Gastroesophageal sphincter (tissue), 4 donors: ENCODE data around the gene RNF181. TPM values are rescaled to one million over a fixed set of nuclear protein-coding genes. Genes with fewer than 3 reads are reported as not detected.

Experiments used
- ATAC-seq: fragments of 150-250 bp; one replicate; pipeline ENCODE4 v1.9.1; 2016; ENCODE audit warnings: mild to moderate bottlenecking, moderate library complexity
- H3K27ac ChIP-seq, 4 donors: fragments of 200-600 bp; sonication (generic) in 3 of 4; 1 replicate in 3 of 4; 2 replicates in 1 of 4; pipeline ENCODE4 v1.5.1; 2016 to 2019
- H3K27me3 ChIP-seq: fragments of 200-600 bp; sonication (generic); one replicate; pipeline ENCODE4 v1.5.1; 2019
- H3K36me3 ChIP-seq, 2 donors: fragments of 200-600 bp; sonication (generic); one replicate each; pipeline ENCODE4 v1.5.1; 2019; ENCODE audit warnings: control low read depth in 1 of 2
- H3K4me1 ChIP-seq, 3 donors: fragments of 200-600 bp; sonication (generic); 1 replicate in 2 of 3; 2 replicates in 1 of 3; pipeline ENCODE4 v1.5.1; 2016 to 2019; ENCODE audit warnings: control low read depth in 2 of 3
- H3K4me3 ChIP-seq, 2 donors: fragments of 200-600 bp; sonication (generic); one replicate each; pipeline ENCODE4 v1.5.1; 2019; ENCODE audit warnings: mild to moderate bottlenecking in 1 of 2, moderate library complexity in 1 of 2
- H3K9me3 ChIP-seq, 3 donors: fragments of 200-600 bp; sonication (generic); one replicate each; pipeline ENCODE4 v1.5.1; 2017 to 2019; ENCODE audit warnings: control low read depth in 2 of 3
- EP300 ChIP-seq: sonication (generic); formaldehyde crosslinking; IDR thresholded peaks from one replicate; pipeline ENCODE4 v1.6.1; 2017; ENCODE audit warnings: antibody characterized with exemption, mild to moderate bottlenecking
- POLR2A ChIP-seq, 2 donors: fragments of 450-650 bp; IDR thresholded peaks; one replicate each; pipeline ENCODE4 v1.6.1; 2017; ENCODE audit warnings: antibody characterized with exemption in 2 of 2, mild to moderate bottlenecking in 2 of 2, moderate library complexity in 1 of 2
- POLR2AphosphoS5 ChIP-seq: sonication (generic); formaldehyde crosslinking; IDR thresholded peaks from one replicate; pipeline ENCODE4 v1.6.1; 2017; ENCODE audit warnings: antibody characterized with exemption
- whole genome bisulfite sequencing, 2 donors: methylation state at CpG; one replicate each; pipeline ENCODE4 v1.1.5; 2018; ENCODE audit warnings: low coverage in 1 of 2; 5-methylcytosine and 5-hydroxymethylcytosine counted together
- total RNA-seq, 4 donors: library from RNA; depleted of rRNA; stranded (reverse); fragments of >200 nt; gene quantifications; one replicate each; pipeline ENCODE4 v1.1.0, GENCODE V29; 2016
- TF ChIP-seq, protein P1 (sequence below), 4 experiments: fragments of 200-600 bp in 2 of 4; fragments of 450-650 bp in 2 of 4; sonication (generic) in 1 of 4; IDR thresholded peaks; one replicate each; pipeline ENCODE4 v1.5.1; 2017 to 2019; ENCODE audit warnings: antibody characterized with exemption in 4 of 4, mild to moderate bottlenecking in 2 of 4, moderate library complexity in 2 of 4

Gene RNF181
- total RNA-seq, 4 donors from 2014 or later, result 113 to 174 (median 148) TPM

DNA sequence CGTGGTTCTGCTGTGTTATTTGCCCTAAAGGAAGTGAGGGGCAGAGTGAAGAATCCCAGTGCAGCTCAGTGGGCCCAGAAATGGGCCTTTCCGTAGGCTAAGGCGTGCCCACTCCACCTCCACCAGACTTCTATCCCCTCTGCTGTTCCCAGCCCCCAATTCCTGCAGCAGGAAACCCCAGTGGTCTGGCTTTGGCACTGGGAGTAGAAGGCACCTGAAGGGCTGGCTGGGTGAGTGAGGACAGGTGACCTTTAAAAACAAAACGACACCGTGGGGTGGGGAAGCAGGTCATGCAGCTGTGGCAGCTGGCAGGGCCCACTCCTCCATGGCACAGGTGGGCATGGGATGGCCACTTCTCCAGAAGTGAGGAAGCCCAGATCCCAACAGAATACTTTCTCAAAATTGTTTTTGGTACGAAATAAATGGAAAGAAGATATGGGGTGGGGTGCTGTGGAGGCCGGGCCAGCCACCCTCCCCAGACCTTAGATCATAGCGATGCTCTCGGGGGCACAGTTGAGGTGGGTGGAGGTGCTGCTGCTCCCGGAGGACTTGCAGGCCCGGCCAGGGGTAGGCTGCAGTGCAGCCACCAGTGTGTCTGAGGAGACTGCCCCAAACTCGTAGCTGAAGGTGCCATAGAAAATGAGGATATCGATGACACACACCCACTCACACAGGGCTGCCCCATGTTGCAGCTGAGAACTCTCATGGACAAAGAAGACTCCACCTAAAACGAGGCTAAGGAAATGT is 3.2 kb downstream of the RNF181 start:
- 29 to 53% methylated on average over 1 to 6 of the region's 14 CpGs for WGBS, 2 donors
- Histone ChIP-seq H3K27ac (no peak overlapping the region), H3K4me1 (peaks cover 0 to 81% (median 27%) of the 10 kb centered on the region in 3 donors), H3K27me3 (no peaks in the 10 kb centered on the region), H3K36me3 (peaks cover 0 to 48% of the 10 kb centered on the region in 2 donors), H3K9me3 (no peaks in the 10 kb centered on the region), H3K4me3 (no peak overlapping the region)
- no peak for ATAC-seq
- TF ChIP-seq EP300 (no peak), POLR2AphosphoS5 (no peak), POLR2A (IDR thresholded peaks at IDR 0.05) (no peak)
- TF ChIP-seq, protein P1, sequence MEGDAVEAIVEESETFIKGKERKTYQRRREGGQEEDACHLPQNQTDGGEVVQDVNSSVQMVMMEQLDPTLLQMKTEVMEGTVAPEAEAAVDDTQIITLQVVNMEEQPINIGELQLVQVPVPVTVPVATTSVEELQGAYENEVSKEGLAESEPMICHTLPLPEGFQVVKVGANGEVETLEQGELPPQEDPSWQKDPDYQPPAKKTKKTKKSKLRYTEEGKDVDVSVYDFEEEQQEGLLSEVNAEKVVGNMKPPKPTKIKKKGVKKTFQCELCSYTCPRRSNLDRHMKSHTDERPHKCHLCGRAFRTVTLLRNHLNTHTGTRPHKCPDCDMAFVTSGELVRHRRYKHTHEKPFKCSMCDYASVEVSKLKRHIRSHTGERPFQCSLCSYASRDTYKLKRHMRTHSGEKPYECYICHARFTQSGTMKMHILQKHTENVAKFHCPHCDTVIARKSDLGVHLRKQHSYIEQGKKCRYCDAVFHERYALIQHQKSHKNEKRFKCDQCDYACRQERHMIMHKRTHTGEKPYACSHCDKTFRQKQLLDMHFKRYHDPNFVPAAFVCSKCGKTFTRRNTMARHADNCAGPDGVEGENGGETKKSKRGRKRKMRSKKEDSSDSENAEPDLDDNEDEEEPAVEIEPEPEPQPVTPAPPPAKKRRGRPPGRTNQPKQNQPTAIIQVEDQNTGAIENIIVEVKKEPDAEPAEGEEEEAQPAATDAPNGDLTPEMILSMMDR (IDR thresholded peaks at IDR 0.05), result no peak

DNA sequence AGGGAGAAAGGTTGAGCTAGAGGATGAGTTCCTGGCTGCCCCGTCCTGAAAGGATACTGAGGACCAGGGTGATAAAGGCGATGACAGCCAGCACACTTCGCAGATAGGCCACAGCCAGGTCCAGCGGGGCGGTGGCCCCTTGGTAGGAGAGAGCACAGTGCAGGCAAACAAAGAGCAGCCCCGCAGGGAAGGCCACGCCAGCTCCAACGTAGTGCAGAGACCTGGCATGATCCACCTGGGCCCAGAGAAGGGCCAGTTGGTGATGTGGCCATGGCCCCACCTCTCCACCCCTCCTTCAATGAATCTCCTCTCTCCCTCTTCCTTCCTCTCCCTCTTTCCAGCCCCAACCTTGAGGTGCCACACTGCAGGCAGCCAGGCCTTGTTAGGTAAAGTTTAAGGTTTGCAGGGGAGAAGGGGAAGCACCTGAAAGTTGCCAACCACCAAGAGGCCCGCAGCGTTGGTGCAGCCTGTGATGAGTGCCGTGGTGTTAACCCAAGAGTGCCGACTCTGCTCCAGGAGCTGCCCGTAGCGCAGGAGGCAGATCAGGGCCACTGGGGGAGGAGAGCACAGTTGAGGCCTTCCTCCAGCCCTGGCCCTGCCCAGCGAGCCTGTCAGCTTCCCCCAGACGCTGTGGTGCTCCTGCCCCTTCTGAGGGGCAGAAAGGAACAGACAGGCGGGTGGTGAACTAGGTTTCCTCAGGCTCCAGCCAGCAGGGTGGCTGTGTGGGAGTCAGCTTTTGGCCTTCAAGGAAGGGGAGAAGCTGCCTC is 4.1 kb downstream of the RNF181 start:
- TF ChIP-seq POLR2AphosphoS5 (no peak), POLR2A (IDR thresholded peaks at IDR 0.05) (no peak), EP300 (no peak)
- TF ChIP-seq, protein P1 (IDR thresholded peaks at IDR 0.05), result no peak
- Histone ChIP-seq H3K27ac (peak overlapping the region in 2 of 4 donors; percentile 45 to 56), H3K4me3 (no peak overlapping the region), H3K4me1 (peaks cover 3 to 81% (median 30%) of the 10 kb centered on the region in 3 donors), H3K9me3 (no peaks in the 10 kb centered on the region), H3K36me3 (peaks cover 0 to 48% of the 10 kb centered on the region in 2 donors), H3K27me3 (no peaks in the 10 kb centered on the region)
- WGBS, 2 donors, result 40 to 55% methylated on average over 3 to 4 of the region's 17 CpGs
- no peak for ATAC-seq

DNA sequence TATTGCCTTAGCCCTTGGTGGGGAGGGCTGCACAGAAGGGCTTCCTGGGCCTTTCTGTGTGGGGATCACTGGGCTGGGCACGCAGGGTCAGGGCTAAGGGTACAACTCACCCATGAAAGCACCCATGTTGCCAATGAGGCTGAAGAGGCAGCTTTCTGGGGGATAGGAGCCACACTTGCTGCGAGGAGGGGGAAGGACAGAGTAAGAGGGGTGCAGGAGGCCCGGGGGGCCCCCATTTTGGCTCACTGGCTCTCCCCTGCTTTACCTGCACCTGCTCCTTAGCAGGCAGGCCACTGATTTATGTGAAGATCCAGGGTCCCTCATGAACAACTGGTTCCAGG is 4.7 kb downstream of the RNF181 start:
- H3K4me3 ChIP-seq, result no peak overlapping the region
- 48 to 83% methylated on average over 1 to 2 of the region's 3 CpGs for WGBS, 2 donors
- H3K36me3 ChIP-seq, result peaks cover 0 to 48% of the 10 kb centered on the region in 2 donors
- peaks cover 3 to 82% (median 33%) of the 10 kb centered on the region in 3 donors for H3K4me1 ChIP-seq
- no peaks in the 10 kb centered on the region for H3K9me3 ChIP-seq
- peak overlapping the region in 2 of 4 donors; percentile 45 to 56 for H3K27ac ChIP-seq
- TF ChIP-seq POLR2A (IDR thresholded peaks at IDR 0.05) (no peak), EP300 (no peak), POLR2AphosphoS5 (no peak)
- TF ChIP-seq, protein P1 (IDR thresholded peaks at IDR 0.05), result no peak
- no peak for ATAC-seq
- no peaks in the 10 kb centered on the region for H3K27me3 ChIP-seq

GRCh38 chr2:85600951-85601770 is 5.6 kb downstream of the RNF181 start:
- no peak for ATAC-seq

More at GRCh38 chr2:85600951-85601770, 5.6 kb downstream of the RNF181 start:
- peaks cover 0 to 52% of the 10 kb centered on the region in 2 donors for H3K36me3 ChIP-seq
- WGBS, 2 donors, result 82% methylated on average over 4 of the region's 6 CpGs; no CpG with 5 or more reads in 1 of the 2 donors
- no peaks in the 10 kb centered on the region for H3K27me3 ChIP-seq
- TF ChIP-seq, protein P1 (IDR thresholded peaks at IDR 0.05), result no peak
- TF ChIP-seq POLR2AphosphoS5 (no peak), POLR2A (IDR thresholded peaks at IDR 0.05) (no peak), EP300 (no peak)
- H3K4me3 ChIP-seq, result peak overlapping the region; percentile 79 to 91
- peaks cover 3 to 88% (median 42%) of the 10 kb centered on the region in 3 donors for H3K4me1 ChIP-seq
- no peaks in the 10 kb centered on the region for H3K9me3 ChIP-seq
- H3K27ac ChIP-seq, result peak overlapping the region; percentile 60 to 95 (median 90)
